Measurements from ENCODE around the gene GSTP1. TPM values are rescaled to one million over a fixed set of nuclear protein-coding genes. Genes with fewer than 3 reads are reported as not detected.
A peak's percentile ranks its signal among the peaks of the same experiment; 100 is the strongest.

GSTP1 gene
- total and polyA plus RNA-seq, 9 of the 15 experiments (the other 6 are each of a cell fraction or from before 2014, with no cell fraction given), result 592 to 2,150 (median 1,204) TPM

DNA sequence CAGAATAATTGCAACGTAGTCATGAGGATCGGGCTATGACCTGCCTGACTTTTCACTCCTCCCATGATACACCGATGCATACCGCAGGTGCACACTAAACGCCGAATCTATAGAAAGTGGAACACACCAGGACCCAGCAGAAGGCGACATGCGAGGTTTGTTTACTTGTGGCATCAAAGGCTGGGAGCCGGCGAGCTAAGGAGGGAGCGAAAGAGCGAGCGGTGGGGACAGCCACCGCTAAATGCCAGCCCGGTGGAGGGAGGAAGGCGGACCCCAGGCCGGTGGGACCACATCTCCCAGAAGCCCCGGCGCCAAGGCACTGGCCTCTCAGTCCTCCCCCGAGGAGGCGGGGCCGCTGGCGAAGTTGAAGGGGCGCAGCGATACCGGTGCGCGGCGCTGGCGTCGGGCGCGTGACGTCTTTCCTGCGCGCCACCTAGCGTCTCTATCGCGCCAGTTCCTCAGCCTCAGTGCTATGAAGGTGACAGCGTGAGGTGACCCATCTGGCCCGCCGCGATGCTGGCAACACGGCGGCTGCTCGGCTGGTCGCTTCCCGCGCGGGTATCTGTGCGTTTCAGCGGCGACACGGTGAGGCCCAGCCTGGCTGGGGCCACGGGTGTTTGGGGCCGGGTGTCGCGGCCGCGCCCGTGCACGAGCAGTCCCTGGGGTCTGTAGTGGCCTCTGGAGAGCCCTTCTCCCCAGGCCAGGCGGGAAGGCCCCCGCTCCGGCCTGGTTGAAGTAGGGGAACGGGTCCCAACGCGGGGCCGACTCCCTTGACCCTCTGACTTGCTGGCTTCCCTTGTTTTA, 23.1 kb downstream of the GSTP1 start, which contains the start of gene NDUFV1:
NDUFV1 (plus strand) TSS at position 445 of the 804 bp plus-strand sequence; CDS start at position 514, 69 bp downstream.
- no peaks in the 10 kb centered on the region; the same call in 1 of the 2 replicates for H4K20me1 ChIP-seq (replicated peaks; ENCODE audit: control insufficient read depth, insufficient read depth, low read length)
- peaks cover 28 to 63% of the 10 kb centered on the region in 2 experiments for H3K4me1 ChIP-seq (replicated peaks in 1 of 2; ENCODE audit: control insufficient read depth in 2 of 2, insufficient read depth in 2 of 2, low read length in 2 of 2)
- FAIRE-seq (peak; percentile 83), ATAC-seq (peak; percentile 97), DNase-seq (ENCODE audit: extremely low read depth in 1 of 4, low spot score in 3 of 4) (peak; percentile 88 to 98 (median 92))
- BruUV-seq (replicated peaks), result no TSS peak
- peak within 1 kb of the TSS; percentile 99 for H3K4me3 ChIP-seq
- H2AFZ ChIP-seq (ENCODE audit: low read depth, low read length), result peak within 1 kb of the TSS; percentile 86
- H3K9me1 ChIP-seq (ENCODE audit: control insufficient read depth, insufficient read depth, low read length), result no peaks in the 10 kb centered on the region
- POLR2A ChIA-PET, result interaction anchor here (1.0 to 1.6 kb wide), 5 partner anchors 11 to 19 kb away, joined by 4 to 6 read pairs (median 4); no protein-coding TSS in a partner anchor
- peak within 1 kb of the TSS; percentile 83 for H3K27ac ChIP-seq (ENCODE audit: extremely low read depth, low read depth, low read length)
- in situ Hi-C loops (cut with MboI), result no loop called here
- H3K36me3 ChIP-seq (ENCODE audit: control insufficient read depth, insufficient read depth, low read length), result peaks cover 42% of the 10 kb centered on the region
- peaks cover 4% of the 10 kb centered on the region for H3K9me3 ChIP-seq (replicated peaks; ENCODE audit: control insufficient read depth, insufficient read depth, low read depth, low read length)
- H3K79me2 ChIP-seq (ENCODE audit: control insufficient read depth, insufficient read depth, low read length), result peaks cover 36% of the 10 kb centered on the region
- no peaks in the 10 kb centered on the region for H3K27me3 ChIP-seq (ENCODE audit: control insufficient read depth in 2 of 2, insufficient read depth in 2 of 2, low read length in 2 of 2)
- H3K4me2 ChIP-seq (ENCODE audit: insufficient read depth, low read length), result peak within 1 kb of the TSS; percentile 96
- WGBS (ENCODE audit: insufficient coverage, low coverage, missing lambda C conversion rate), result under 1% methylated on average over 60 of the region's 69 CpGs
- peak within 1 kb of the TSS; percentile 90 to 99 for H3K9ac ChIP-seq (ENCODE audit: insufficient read depth in 1 of 2, low read depth in 2 of 2, low read length in 2 of 2)
- CTCF ChIA-PET (ENCODE audit: low intra/inter-chr PET ratio), result interaction anchor here (0.9 kb wide), 1 partner anchor 23 kb away, joined by 4 read pairs; the partner anchor contains the start of gene NUDT8
- intact Hi-C loops (cut with micrococcal nuclease), result loop anchor here (5.0 kb wide), 1 partner anchor 34 kb away; no protein-coding TSS in a partner anchor
- TF ChIP-seq KLF16 (IDR thresholded peaks at IDR 0.05), result no peak
- no peak for TF ChIP-seq MYNN (IDR thresholded peaks at IDR 0.05)
- no peak for TF ChIP-seq MYNN (CRISPR knock-in tag; IDR thresholded peaks at IDR 0.05)
- peak; percentile 82 for TF ChIP-seq MYC (IDR thresholded peaks at IDR 0.05; ENCODE audit: low read depth, low read length)
- TF ChIP-seq MYC (CRISPR knock-in tag; IDR thresholded peaks at IDR 0.05; ENCODE audit: borderline replicate concordance, low read depth), result no peak
- peak; percentile 68; the same call in 1 of the 2 replicates for TF ChIP-seq MBD2 (IDR thresholded peaks at IDR 0.05; ENCODE audit: borderline replicate concordance, low read depth)
- no peak for TF ChIP-seq ZNF766 (CRISPR knock-in tag; conservative IDR thresholded peaks at IDR 0.05)
- peak; percentile 78 for TF ChIP-seq ZBTB7A (IDR thresholded peaks at IDR 0.05; ENCODE audit: borderline replicate concordance, control insufficient read depth, low read depth, low read length)
- peak in 1 of 2 experiments; percentile 41; a peak in 1 of 4 replicates for TF ChIP-seq CSDE1 (IDR thresholded peaks at IDR 0.05)
- TF ChIP-seq MTA3 (IDR thresholded peaks at IDR 0.05; ENCODE audit: borderline replicate concordance), result peak; percentile 68; the same call in 1 of the 2 replicates
- no peak for TF ChIP-seq ARNT (IDR thresholded peaks at IDR 0.05)
- 0 out of 2 replicates have a peak, but pooled peaks have one; percentile 21 for TF ChIP-seq TARDBP (IDR thresholded peaks at IDR 0.05)
- TF ChIP-seq, protein P1, sequence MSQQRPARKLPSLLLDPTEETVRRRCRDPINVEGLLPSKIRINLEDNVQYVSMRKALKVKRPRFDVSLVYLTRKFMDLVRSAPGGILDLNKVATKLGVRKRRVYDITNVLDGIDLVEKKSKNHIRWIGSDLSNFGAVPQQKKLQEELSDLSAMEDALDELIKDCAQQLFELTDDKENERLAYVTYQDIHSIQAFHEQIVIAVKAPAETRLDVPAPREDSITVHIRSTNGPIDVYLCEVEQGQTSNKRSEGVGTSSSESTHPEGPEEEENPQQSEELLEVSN (IDR thresholded peaks at IDR 0.05; ENCODE audit: borderline replicate concordance in 1 of 2, extremely low read depth in 1 of 2, insufficient read depth in 1 of 2, insufficient read length in 1 of 2, low read depth in 1 of 2, low read length in 1 of 2, poor library complexity in 1 of 2, severe bottlenecking in 1 of 2), result peak; percentile 26 to 49
- TF ChIP-seq GABPB1 (CRISPR knock-in tag; IDR thresholded peaks at IDR 0.05), result peak; percentile 91
- peak; percentile 88 for TF ChIP-seq RBFOX2 (IDR thresholded peaks at IDR 0.05; ENCODE audit: low read depth, low read length)
- TF ChIP-seq RBBP5 (IDR thresholded peaks at IDR 0.05; ENCODE audit: borderline replicate concordance, insufficient read depth, low read length, poor library complexity, severe bottlenecking), result peak; percentile 77
- TF ChIP-seq, protein P2, sequence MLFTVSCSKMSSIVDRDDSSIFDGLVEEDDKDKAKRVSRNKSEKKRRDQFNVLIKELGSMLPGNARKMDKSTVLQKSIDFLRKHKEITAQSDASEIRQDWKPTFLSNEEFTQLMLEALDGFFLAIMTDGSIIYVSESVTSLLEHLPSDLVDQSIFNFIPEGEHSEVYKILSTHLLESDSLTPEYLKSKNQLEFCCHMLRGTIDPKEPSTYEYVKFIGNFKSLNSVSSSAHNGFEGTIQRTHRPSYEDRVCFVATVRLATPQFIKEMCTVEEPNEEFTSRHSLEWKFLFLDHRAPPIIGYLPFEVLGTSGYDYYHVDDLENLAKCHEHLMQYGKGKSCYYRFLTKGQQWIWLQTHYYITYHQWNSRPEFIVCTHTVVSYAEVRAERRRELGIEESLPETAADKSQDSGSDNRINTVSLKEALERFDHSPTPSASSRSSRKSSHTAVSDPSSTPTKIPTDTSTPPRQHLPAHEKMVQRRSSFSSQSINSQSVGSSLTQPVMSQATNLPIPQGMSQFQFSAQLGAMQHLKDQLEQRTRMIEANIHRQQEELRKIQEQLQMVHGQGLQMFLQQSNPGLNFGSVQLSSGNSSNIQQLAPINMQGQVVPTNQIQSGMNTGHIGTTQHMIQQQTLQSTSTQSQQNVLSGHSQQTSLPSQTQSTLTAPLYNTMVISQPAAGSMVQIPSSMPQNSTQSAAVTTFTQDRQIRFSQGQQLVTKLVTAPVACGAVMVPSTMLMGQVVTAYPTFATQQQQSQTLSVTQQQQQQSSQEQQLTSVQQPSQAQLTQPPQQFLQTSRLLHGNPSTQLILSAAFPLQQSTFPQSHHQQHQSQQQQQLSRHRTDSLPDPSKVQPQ (CRISPR knock-in tag; IDR thresholded peaks at IDR 0.05; ENCODE audit: borderline replicate concordance), result no peak
- no peak for TF ChIP-seq PPARD (CRISPR knock-in tag; IDR thresholded peaks at IDR 0.05)
